Fibroblast of mammary gland (primary cell): ENCODE data around the gene SLC8A3.

Experiments
- DNase-seq: peaks from one replicate; pipeline ENCODE4 v3.0.0-alpha.2; 2010; ENCODE audit warnings: low read depth
- H3K4me3 ChIP-seq: 2 replicates; pipeline ENCODE4 v1.5.1; 2011; ENCODE audit warnings: low read depth, mild to moderate bottlenecking, low read length, moderate library complexity; ENCODE audit not compliant: control insufficient read depth
- TF ChIP-seq, protein P1 (sequence below): conservative IDR thresholded peaks from 2 replicates; pipeline ENCODE4 v1.5.1; 2011; ENCODE audit warnings: low read depth, low read length, inconsistent platforms; ENCODE audit not compliant: control insufficient read depth, insufficient read depth

The SLC8A3 gene

DNA sequence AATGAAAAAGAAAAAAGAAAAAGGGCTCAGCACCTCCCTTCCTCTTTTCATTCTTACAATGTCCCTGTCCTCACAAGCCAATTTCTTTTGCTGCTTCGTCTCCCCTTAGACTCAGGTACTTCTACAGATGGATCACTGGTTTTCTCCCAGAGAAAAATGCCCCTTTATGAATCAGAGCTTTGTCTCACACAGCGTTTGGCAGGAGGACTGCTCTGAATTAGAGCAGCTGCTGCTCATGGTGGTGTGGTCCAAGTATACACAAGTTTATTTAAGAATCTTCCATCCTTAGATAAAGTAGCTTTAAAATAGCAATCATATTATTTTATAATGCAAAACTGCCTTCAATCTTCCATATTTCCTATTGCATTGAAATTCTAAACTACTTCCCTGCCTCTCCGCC, 80.3 kb downstream of the SLC8A3 start:
- no peak overlapping the region for H3K4me3 ChIP-seq
- TF ChIP-seq, protein P1, sequence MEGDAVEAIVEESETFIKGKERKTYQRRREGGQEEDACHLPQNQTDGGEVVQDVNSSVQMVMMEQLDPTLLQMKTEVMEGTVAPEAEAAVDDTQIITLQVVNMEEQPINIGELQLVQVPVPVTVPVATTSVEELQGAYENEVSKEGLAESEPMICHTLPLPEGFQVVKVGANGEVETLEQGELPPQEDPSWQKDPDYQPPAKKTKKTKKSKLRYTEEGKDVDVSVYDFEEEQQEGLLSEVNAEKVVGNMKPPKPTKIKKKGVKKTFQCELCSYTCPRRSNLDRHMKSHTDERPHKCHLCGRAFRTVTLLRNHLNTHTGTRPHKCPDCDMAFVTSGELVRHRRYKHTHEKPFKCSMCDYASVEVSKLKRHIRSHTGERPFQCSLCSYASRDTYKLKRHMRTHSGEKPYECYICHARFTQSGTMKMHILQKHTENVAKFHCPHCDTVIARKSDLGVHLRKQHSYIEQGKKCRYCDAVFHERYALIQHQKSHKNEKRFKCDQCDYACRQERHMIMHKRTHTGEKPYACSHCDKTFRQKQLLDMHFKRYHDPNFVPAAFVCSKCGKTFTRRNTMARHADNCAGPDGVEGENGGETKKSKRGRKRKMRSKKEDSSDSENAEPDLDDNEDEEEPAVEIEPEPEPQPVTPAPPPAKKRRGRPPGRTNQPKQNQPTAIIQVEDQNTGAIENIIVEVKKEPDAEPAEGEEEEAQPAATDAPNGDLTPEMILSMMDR, result no peak
- DNase-seq, result no peak

GRCh38 chr14:70107309-70107708, 81.4 kb downstream of the SLC8A3 start:
- H3K4me3 ChIP-seq, result no peak overlapping the region
- no peak for DNase-seq
- TF ChIP-seq, protein P1, result no peak

DNA sequence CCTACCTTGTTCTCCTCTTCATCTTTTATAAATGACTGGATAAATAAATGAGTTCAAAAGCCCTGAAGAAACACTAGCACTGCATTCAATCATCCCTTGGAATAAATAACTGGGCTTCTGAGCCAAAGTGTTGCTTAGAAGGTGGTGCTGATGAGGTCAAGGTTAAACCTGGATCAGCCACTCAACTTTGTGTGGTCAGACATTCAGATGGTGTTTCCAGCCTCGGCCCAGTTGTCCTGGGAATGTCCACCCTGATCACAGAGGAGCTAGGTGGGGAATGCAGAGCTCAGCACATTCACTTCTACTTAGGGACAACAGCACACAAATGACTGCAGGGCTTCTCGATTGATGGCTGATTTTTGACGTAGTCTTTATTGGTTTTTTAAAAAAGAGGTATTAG, 88.7 kb downstream of the SLC8A3 start:
- H3K4me3 ChIP-seq, result no peak overlapping the region
- TF ChIP-seq, protein P1, result no peak
- DNase-seq, result no peak

- TF ChIP-seq, protein P1, result no peak
- no peak overlapping the region for H3K4me3 ChIP-seq
- peak; percentile 7 for DNase-seq
Observed at GRCh38 chr14:70098250-70098809, 90.4 kb downstream of the SLC8A3 start.

DNA sequence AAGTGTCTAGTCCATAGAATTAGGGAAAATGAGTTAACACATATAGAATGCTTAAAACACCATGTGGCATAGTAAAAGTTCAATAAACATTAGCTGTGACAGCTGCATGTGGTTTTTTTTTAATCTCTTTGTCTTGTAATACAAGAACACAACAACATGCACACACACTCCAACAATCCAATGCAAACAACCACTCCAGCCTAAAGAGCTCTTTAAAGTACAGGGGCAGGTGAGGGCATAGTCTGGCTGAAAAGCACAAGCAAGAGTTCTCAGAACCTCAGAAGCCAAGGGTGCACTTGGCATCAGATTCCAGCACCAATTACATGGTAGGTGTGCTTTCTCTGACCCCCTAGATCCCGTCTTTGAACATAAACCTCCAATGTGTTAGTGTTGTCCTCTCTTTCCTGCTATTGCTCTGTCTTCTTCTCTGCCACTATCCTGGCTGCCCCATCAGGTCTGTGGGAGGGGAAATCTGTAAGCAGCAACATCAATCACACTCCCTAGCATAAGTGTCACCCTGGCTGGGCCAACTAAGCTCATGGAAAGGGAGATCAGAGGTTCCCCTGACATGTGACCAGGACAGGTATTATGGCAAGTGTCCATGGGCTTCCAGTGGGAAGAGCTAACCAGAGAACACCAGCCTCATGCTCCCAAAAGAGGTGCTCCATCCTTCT, 91.0 kb downstream of the SLC8A3 start:
- H3K4me3 ChIP-seq, result no peak overlapping the region
- TF ChIP-seq, protein P1, result no peak
- no peak for DNase-seq

- TF ChIP-seq, protein P1, result peak; percentile 35
- DNase-seq, result peak; percentile 6
- H3K4me3 ChIP-seq, result no peak overlapping the region
Observed at GRCh38 chr14:70096866-70097265, 91.9 kb downstream of the SLC8A3 start.
